ENCODE measurements around the gene SMIM17. TPM values are rescaled to one million over a fixed set of nuclear protein-coding genes. Genes with fewer than 3 reads are reported as not detected.

SMIM17 gene
- total RNA-seq, 1 experiment from 2014 or later = 0.28 TPM

DNA sequence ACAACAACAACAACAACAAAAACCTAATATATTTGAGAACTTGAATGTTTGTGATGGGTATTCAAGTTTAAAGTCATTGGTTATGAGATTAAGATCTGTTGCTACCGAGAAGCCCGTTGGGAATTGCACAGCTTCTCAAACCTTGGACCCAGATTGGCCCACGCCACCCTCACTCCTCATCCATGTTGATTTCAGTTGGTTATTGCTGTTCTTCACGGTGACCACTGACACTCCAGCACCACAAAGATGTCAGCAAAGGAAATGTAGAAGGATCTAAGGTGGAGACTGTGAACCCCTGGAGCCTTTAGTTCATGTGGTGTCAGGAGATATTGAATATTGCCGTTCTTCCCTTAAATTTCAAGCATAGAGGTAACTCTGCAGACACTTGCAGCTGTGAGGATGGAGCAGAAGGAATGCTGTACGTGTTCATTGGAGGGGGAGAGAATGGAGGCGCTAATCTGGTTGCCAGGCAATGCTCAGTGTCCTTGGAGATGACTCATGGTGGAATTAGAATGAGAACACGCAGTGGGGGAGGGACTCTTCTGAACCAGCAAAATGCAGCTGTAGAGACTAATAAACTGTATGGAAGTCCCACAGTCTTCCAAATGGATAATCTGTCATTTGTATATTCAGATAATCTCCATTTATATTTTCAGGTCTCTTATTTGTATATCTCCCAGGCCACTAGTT is 49.4 kb downstream of the SMIM17 start:
- no peak for DNase-seq
- Mint-ChIP-seq H3K4me3 (no peak overlapping the region), H3K9me3 (peaks cover 76 to 77% of the 10 kb centered on the region in 2 experiments), H3K36me3 (ENCODE audit: insufficient read depth in 1 of 3, low read depth in 3 of 3) (peaks cover 3 to 29% (median 15%) of the 10 kb centered on the region in 3 experiments; a peak in 5 of 7 replicates), H3K27me3 (ENCODE audit: low read depth) (peaks cover 2% of the 10 kb centered on the region; the same call in 1 of the 2 replicates), H3K4me1 (no peaks in the 10 kb centered on the region), H3K27ac (no peak overlapping the region)
- no peak overlapping the region for H2BK20ac ChIP-seq (ENCODE audit: low read depth, low read length, poor library complexity, severe bottlenecking)
- no peak overlapping the region for H2BK12ac ChIP-seq (ENCODE audit: insufficient read length, low read depth, low read length)
- H3K79me2 ChIP-seq (ENCODE audit: insufficient read depth, low read length) = no peaks in the 10 kb centered on the region
- no peak overlapping the region for H3K27ac ChIP-seq (ENCODE audit: insufficient read length, low read depth, low read length)
- H3K14ac ChIP-seq (ENCODE audit: insufficient read depth, low read length) = no peak overlapping the region
- no peak overlapping the region for H2BK5ac ChIP-seq (ENCODE audit: insufficient read length, low read length)
- no peak overlapping the region for H3K4me2 ChIP-seq (ENCODE audit: insufficient read depth, insufficient read length, low read length)
- H4K8ac ChIP-seq (replicated peaks; ENCODE audit: insufficient read length, low read depth, low read length) = no peak overlapping the region
- H3K9me3 ChIP-seq (ENCODE audit: control insufficient read depth, low read depth, low read length) = peaks cover 64% of the 10 kb centered on the region
- H2BK120ac ChIP-seq (ENCODE audit: low read depth, low read length, poor library complexity, severe bottlenecking) = no peak overlapping the region
- no peak overlapping the region for H3K9ac ChIP-seq (ENCODE audit: extremely low read depth, insufficient read length, low read length)
- H3K56ac ChIP-seq (ENCODE audit: insufficient read length, low read depth, low read length) = no peak overlapping the region
- H3K18ac ChIP-seq (ENCODE audit: insufficient read length, low read depth, low read length) = no peak overlapping the region
- H3K23me2 ChIP-seq (ENCODE audit: insufficient read length, low read depth, low read length, poor library complexity, severe bottlenecking) = no peaks in the 10 kb centered on the region
- no peaks in the 10 kb centered on the region for H3K79me1 ChIP-seq (ENCODE audit: insufficient read depth, low read depth, low read length, poor library complexity, severe bottlenecking)
- no peaks in the 10 kb centered on the region for H3K4me1 ChIP-seq (ENCODE audit: insufficient read depth, low read length)
- H2BK15ac ChIP-seq (ENCODE audit: low read depth, low read length) = no peak overlapping the region
- no CpG with 5 or more reads among the region's 8 CpGs for WGBS (ENCODE audit: extremely low coverage, insufficient read length, low lambda C conversion rate)
- TF ChIP-seq, protein P1, sequence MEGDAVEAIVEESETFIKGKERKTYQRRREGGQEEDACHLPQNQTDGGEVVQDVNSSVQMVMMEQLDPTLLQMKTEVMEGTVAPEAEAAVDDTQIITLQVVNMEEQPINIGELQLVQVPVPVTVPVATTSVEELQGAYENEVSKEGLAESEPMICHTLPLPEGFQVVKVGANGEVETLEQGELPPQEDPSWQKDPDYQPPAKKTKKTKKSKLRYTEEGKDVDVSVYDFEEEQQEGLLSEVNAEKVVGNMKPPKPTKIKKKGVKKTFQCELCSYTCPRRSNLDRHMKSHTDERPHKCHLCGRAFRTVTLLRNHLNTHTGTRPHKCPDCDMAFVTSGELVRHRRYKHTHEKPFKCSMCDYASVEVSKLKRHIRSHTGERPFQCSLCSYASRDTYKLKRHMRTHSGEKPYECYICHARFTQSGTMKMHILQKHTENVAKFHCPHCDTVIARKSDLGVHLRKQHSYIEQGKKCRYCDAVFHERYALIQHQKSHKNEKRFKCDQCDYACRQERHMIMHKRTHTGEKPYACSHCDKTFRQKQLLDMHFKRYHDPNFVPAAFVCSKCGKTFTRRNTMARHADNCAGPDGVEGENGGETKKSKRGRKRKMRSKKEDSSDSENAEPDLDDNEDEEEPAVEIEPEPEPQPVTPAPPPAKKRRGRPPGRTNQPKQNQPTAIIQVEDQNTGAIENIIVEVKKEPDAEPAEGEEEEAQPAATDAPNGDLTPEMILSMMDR (conservative IDR thresholded peaks at IDR 0.05) = no peak
- no peaks in the 10 kb centered on the region for H3K27me3 ChIP-seq (ENCODE audit: insufficient read depth, low read length)
- no peak overlapping the region for H4K91ac ChIP-seq (ENCODE audit: insufficient read length, low read depth, low read length)
- H3T11ph ChIP-seq (ENCODE audit: low read length) = no peak overlapping the region
- no peak overlapping the region for H4K5ac ChIP-seq (ENCODE audit: insufficient read length, low read depth, low read length)
- H2AFZ ChIP-seq (ENCODE audit: low read length) = no peak overlapping the region
- H4K20me1 ChIP-seq (ENCODE audit: control insufficient read depth, insufficient read depth, insufficient read length) = no peaks in the 10 kb centered on the region
- no peak overlapping the region for H2AK5ac ChIP-seq (ENCODE audit: insufficient read length, low read length)
- no peak overlapping the region for H3K4ac ChIP-seq (ENCODE audit: low read depth, low read length)
- H3K23ac ChIP-seq (ENCODE audit: insufficient read length, low read depth, low read length) = no peak overlapping the region
